Epithelial cell of proximal tubule (primary cell): ENCODE measurements around the gene CDH7. TPM values are rescaled to one million over a fixed set of nuclear protein-coding genes. Genes with fewer than 3 reads are reported as not detected.
A peak's percentile ranks its signal among the peaks of the same experiment; 100 is the strongest.

Experiments
- DNase-seq: peaks from one replicate; pipeline ENCODE4 v3.0.0-alpha.2; 2011; ENCODE audit warnings: low read depth
- H3K4me3 ChIP-seq: 2 replicates; pipeline ENCODE4 v1.5.1; 2011; ENCODE audit warnings: low read depth, mild to moderate bottlenecking, low read length
- CTCF ChIP-seq: conservative IDR thresholded peaks from 2 replicates; pipeline ENCODE4 v1.5.1; 2012; ENCODE audit warnings: low read depth, mild to moderate bottlenecking, low read length
- total RNA-seq: library from RNA; depleted of rRNA; stranded (reverse); fragments of >200 nt; gene quantifications from 2 replicates; pipeline ENCODE4 v1.2.3, GENCODE V29; 2015

CDH7 gene
- total RNA-seq, 1 donor from 2014 or later = not detected

- TF ChIP-seq CTCF = no peak
- DNase-seq = no peak
- no peak overlapping the region for H3K4me3 ChIP-seq
Observed at GRCh38 chr18:65767406-65767805, 16.6 kb downstream of the CDH7 start.

- H3K4me3 ChIP-seq = no peak overlapping the region
- no peak for DNase-seq
- TF ChIP-seq CTCF = no peak
Observed at GRCh38 chr18:65768120-65768778, 17.4 kb downstream of the CDH7 start.

- TF ChIP-seq CTCF = no peak
- H3K4me3 ChIP-seq = no peak overlapping the region
- DNase-seq = no peak
Observed at GRCh38 chr18:65769652-65770051, 18.8 kb downstream of the CDH7 start.

- DNase-seq = no peak
- no peak overlapping the region for H3K4me3 ChIP-seq
- no peak for TF ChIP-seq CTCF
Observed at GRCh38 chr18:65786474-65786873, 35.7 kb downstream of the CDH7 start.

GRCh38 chr18:65788373-65788772 lies 37.6 kb downstream of the CDH7 start:
- TF ChIP-seq CTCF = peak; percentile 19
- H3K4me3 ChIP-seq = no peak overlapping the region
- no peak for DNase-seq

GRCh38 chr18:65790604-65791003 lies 39.8 kb downstream of the CDH7 start:
- H3K4me3 ChIP-seq = no peak overlapping the region
- no peak for DNase-seq
- TF ChIP-seq CTCF = no peak

- TF ChIP-seq CTCF = no peak
- H3K4me3 ChIP-seq = no peak overlapping the region
- DNase-seq = no peak
Observed at GRCh38 chr18:65791719-65792118, 40.9 kb downstream of the CDH7 start.
